Gastrocnemius medialis (tissue), 4 donors: ENCODE results near the gene TMEM181. TPM values are rescaled to one million over a fixed set of nuclear protein-coding genes. Genes with fewer than 3 reads are reported as not detected.

Experiments
- ATAC-seq, 2 donors: fragments of 150-250 bp; one replicate each; pipeline ENCODE4 v1.9.1; 2016
- DNase-seq, 2 donors: peaks; one replicate each; pipeline ENCODE4 v3.0.0-alpha.2; 2019
- H3K27ac ChIP-seq, 4 donors: fragments of 200-600 bp; sonication (generic); 1 replicate in 1 of 4; 2 replicates in 3 of 4; pipeline ENCODE4 v1.5.1; 2016 to 2018; ENCODE audit warnings: mild to moderate bottlenecking in 2 of 4, moderate library complexity in 1 of 4
- H3K27me3 ChIP-seq, 3 donors: fragments of 200-600 bp; sonication (generic) in 2 of 3; 1 replicate in 1 of 3; 2 replicates in 2 of 3; pipeline versions ENCODE4 v1.5.1 to v1.6.0; 2016 to 2019; ENCODE audit warnings: mild to moderate bottlenecking in 1 of 3, moderate library complexity in 1 of 3
- H3K36me3 ChIP-seq, 2 donors: fragments of 200-600 bp; sonication (generic) in 1 of 2; one replicate each; pipeline ENCODE4 v1.5.1; 2017 to 2018
- H3K4me1 ChIP-seq, 2 donors: fragments of 200-600 bp; sonication (generic) in 1 of 2; one replicate each; pipeline ENCODE4 v1.5.1; 2016 to 2017; ENCODE audit warnings: mild to moderate bottlenecking in 2 of 2
- H3K4me3 ChIP-seq, 4 donors: fragments of 200-600 bp; sonication (generic) in 3 of 4; 1 replicate in 1 of 4; 2 replicates in 3 of 4; pipeline ENCODE4 v1.5.1; 2016 to 2019; ENCODE audit warnings: mild to moderate bottlenecking in 2 of 4
- H3K9me3 ChIP-seq, 3 donors: fragments of 200-600 bp; sonication (generic) in 2 of 3; 1 replicate in 1 of 3; 2 replicates in 2 of 3; pipeline ENCODE4 v1.5.1; 2016 to 2019
- CTCF ChIP-seq, 5 experiments: fragments of 450-650 bp in 3 of 5; fragments of 200-600 bp in 2 of 5; sonication (generic) in 2 of 5; IDR thresholded peaks in 4 of 5; conservative IDR thresholded peaks in 1 of 5; 1 replicate in 4 of 5; 2 replicates in 1 of 5; pipeline ENCODE4 v1.5.1; 2016 to 2019; ENCODE audit warnings: antibody characterized with exemption in 5 of 5, mild to moderate bottlenecking in 3 of 5, moderate library complexity in 3 of 5
- POLR2A ChIP-seq, 2 donors: fragments of 450-650 bp; IDR thresholded peaks; one replicate each; pipeline ENCODE4 v1.6.1; 2017; ENCODE audit warnings: antibody characterized with exemption in 2 of 2, mild to moderate bottlenecking in 2 of 2, moderate library complexity in 2 of 2
- in situ Hi-C, 4 donors: fragments of 200-750 bp; cut with MboI; loops; one replicate each; pipeline versions ENCODE4 v1.15.0 to v1.8.0; 2017; ENCODE audit warnings: low sequenced_read_pairs in 4 of 4
- intact Hi-C: fragments of 100-400 bp; cut with DNase I; formaldehyde crosslinking; loops from one replicate; pipeline ENCODE4 v1.15.1; 2023; ENCODE audit warnings: low total_unique reads
- total RNA-seq, 4 donors: library from RNA; depleted of rRNA; stranded (reverse); fragments of >200 nt; gene quantifications; one replicate each; pipeline versions ENCODE4 v1.1.0 to v1.2.3, GENCODE V29; 2016

TMEM181 gene
- total RNA-seq, 4 donors from 2014 or later = 12.1 to 17.9 (median 12.9) TPM

DNA sequence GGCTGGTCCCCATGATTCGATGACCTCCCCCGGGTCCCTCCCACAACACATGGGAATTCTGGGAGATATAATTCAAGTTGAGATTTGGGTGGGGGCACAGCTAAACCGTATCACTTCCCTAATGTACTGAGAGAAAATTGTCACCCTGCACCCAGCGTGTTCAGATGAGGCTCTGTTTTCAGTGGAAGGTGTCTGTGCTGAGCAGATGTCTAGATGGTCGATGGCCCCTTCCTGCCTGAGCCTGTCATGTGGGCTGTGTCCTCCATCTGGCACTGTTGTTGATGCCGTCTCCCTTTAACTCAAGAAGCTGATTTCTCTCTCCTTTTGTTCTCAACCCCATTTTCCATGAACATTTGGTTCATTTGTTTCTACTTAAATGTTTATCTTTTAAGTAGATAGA is 37.0 kb downstream of the TMEM181 start:
- Histone ChIP-seq H3K4me3 (no peak overlapping the region), H3K9me3 (no peaks in the 10 kb centered on the region), H3K27me3 (no peaks in the 10 kb centered on the region), H3K27ac (no peak overlapping the region), H3K36me3 (peaks cover 0 to 20% of the 10 kb centered on the region in 2 donors), H3K4me1 (no peaks in the 10 kb centered on the region)
- ATAC-seq (no peak), DNase-seq (no peak)
- TF ChIP-seq POLR2A (IDR thresholded peaks at IDR 0.05) = no peak
- TF ChIP-seq CTCF (IDR thresholded peaks at IDR 0.05 in 4 of 5, conservative IDR thresholded peaks at IDR 0.05 in 1 of 5) = no peak
- intact Hi-C loops (no loop called here), in situ Hi-C loops (no loop called here)

DNA sequence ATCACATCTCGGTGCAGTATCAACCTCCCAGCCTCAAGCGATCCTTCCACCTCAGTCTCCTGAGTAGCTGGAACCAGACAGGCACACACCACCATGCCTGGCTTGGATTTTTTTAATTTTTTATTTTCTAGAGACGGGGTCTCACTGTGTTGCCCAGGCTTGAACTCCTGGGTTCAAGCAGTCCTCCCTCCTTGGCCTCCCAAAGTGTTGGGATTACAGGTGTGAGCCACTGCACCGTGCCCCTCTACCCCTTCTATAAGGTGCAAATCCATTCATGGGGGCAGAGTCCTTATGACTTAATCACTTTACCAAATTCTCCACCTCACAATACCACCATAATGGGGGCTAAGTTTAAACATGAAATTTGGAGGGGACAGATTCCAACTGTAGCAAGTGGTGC is 37.7 kb downstream of the TMEM181 start:
- intact Hi-C loops = no loop called here

GRCh38 chr6:158599635-158600034 is 39.7 kb downstream of the TMEM181 start:
- Histone ChIP-seq H3K4me3 (no peak overlapping the region), H3K27me3 (no peaks in the 10 kb centered on the region), H3K36me3 (peaks cover 0 to 5% of the 10 kb centered on the region in 2 donors), H3K4me1 (no peaks in the 10 kb centered on the region), H3K9me3 (no peaks in the 10 kb centered on the region), H3K27ac (no peak overlapping the region)
- no peak for ATAC-seq
- TF ChIP-seq CTCF (IDR thresholded peaks at IDR 0.05 in 4 of 5, conservative IDR thresholded peaks at IDR 0.05 in 1 of 5) (no peak), POLR2A (IDR thresholded peaks at IDR 0.05) (no peak)
- intact Hi-C loops (no loop called here), in situ Hi-C loops (loop anchor here in 2 of 4 donors (10.0 kb wide), 2 partner anchors 375 to 385 kb away; no protein-coding TSS in a partner anchor)
- DNase-seq = no peak

More for the DNA sequence above, 37.7 kb downstream of the TMEM181 start:
- TF ChIP-seq CTCF (IDR thresholded peaks at IDR 0.05 in 4 of 5, conservative IDR thresholded peaks at IDR 0.05 in 1 of 5) = no peak
- TF ChIP-seq POLR2A (IDR thresholded peaks at IDR 0.05) = no peak
- Histone ChIP-seq H3K36me3 (peaks cover 0 to 15% of the 10 kb centered on the region in 2 donors), H3K9me3 (no peaks in the 10 kb centered on the region), H3K4me3 (no peak overlapping the region), H3K4me1 (no peaks in the 10 kb centered on the region), H3K27ac (no peak overlapping the region), H3K27me3 (no peaks in the 10 kb centered on the region)
- ATAC-seq = no peak
- DNase-seq = no peak
- in situ Hi-C loops = no loop called here

DNA sequence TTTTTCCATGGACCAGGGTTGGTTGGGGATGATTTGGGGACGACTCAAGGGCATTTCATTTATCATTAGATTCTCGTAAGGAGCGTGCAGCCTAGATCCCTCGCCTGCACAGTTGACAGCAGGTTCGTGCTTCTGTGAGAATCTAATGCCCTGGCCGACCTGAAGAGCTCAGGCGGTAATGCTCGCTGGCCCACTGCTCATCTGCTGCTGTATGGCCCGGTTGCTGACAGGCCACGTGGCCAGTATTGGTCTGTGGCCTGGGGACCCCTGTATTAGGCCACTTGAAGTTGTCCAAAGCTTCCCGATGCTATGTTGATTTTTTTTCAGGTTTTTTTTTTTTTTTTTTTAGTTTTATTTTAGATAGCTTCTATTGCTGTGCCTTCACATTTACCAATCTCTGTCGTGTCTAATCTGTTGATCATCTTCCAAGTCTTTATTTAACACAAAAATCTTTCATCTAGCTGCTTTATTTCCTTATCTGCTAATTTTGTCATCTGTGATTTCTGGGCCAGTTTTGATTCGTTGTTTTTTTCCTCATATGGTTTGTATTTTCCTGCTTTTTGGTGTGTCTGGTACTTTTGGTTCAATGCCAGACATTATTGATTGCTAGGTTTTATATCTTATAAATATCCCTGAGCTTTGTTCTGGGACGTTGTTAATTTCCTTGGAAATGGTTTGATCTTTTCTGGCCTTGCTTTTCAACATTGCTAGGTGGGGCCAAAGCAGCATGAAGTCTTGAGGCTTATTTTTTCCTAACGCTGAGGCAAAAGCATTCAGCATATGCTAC is 43.6 kb downstream of the TMEM181 start:
- in situ Hi-C loops = loop anchor here in 2 of 4 donors (10.0 kb wide), 2 partner anchors 379 to 389 kb away; no protein-coding TSS in a partner anchor
- ATAC-seq = no peak
- intact Hi-C loops = loop anchor here (2.0 kb wide), 1 partner anchor 389 kb away; no protein-coding TSS in a partner anchor
- Histone ChIP-seq H3K9me3 (no peaks in the 10 kb centered on the region), H3K4me3 (no peak overlapping the region), H3K27me3 (no peaks in the 10 kb centered on the region), H3K27ac (no peak overlapping the region), H3K36me3 (peaks cover 0 to 14% of the 10 kb centered on the region in 2 donors), H3K4me1 (no peaks in the 10 kb centered on the region)
- no peak for DNase-seq
- no peak for TF ChIP-seq POLR2A (IDR thresholded peaks at IDR 0.05)
- no peak for TF ChIP-seq CTCF (IDR thresholded peaks at IDR 0.05 in 4 of 5, conservative IDR thresholded peaks at IDR 0.05 in 1 of 5)
